Central memory CD8-positive, alpha-beta T cell (primary cell): ENCODE results near the gene LIX1.
"Not testable (repeated sequence)": the region's sequence is repeated elsewhere in the genome, so short reads cannot be mapped to it uniquely, and the experiment has no call there.

Source experiments
- ATAC-seq: fragments of 150-1000 bp; cut with Tn5 transposase; replicated peaks from 2 replicates; pipeline ENCODE4 v1.10.0; 2022; ENCODE audit warnings: mild to moderate bottlenecking, moderate FRiP score, moderate number of reproducible peaks; ENCODE audit not compliant: poor library complexity, severe bottlenecking; ENCODE audit errors: extremely low read depth
- DNase-seq, 2 donors: peaks; one replicate each; pipeline ENCODE4 v3.0.0; 2021; ENCODE audit warnings: low spot score in 2 of 2
- H3K27ac Mint-ChIP-seq: one replicate; pipeline ENCODE4 v1.8.0; 2022; ENCODE audit warnings: low read depth, mild to moderate bottlenecking, moderate library complexity, mixed read lengths
- H3K27me3 Mint-ChIP-seq: one replicate; pipeline ENCODE4 v1.8.0; 2022; ENCODE audit warnings: mixed read lengths
- H3K36me3 Mint-ChIP-seq: one replicate; pipeline ENCODE4 v1.8.0; 2022; ENCODE audit warnings: mild to moderate bottlenecking, moderate library complexity, mixed read lengths; ENCODE audit not compliant: insufficient read depth
- H3K4me1 Mint-ChIP-seq: one replicate; pipeline ENCODE4 v1.8.0; 2022; ENCODE audit warnings: mixed read lengths
- H3K4me3 Mint-ChIP-seq: one replicate; pipeline ENCODE4 v1.8.0; 2022; ENCODE audit warnings: mild to moderate bottlenecking, moderate library complexity, mixed read lengths
- H3K9me3 Mint-ChIP-seq: one replicate; pipeline ENCODE4 v1.8.0; 2022; ENCODE audit warnings: mixed read lengths

The LIX1 gene

DNA sequence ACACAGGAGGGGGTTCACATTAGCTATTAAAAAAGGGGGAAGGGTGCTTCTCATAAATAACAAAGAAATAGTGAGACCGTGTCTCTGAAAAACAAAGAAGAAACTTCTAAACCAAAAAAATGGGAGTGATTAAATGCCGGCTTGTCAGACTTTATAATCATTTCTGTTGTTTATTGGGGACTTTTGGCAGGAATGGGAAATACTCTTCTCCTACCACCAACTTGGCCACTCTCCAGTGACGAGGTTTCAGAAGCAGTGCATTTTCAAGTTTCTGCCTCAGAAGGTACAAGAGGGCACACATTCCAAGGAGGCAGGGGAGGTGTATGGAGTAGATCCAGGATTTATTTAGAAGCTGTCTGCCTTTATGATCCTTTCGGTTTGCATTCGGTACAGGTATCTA is 46.2 kb downstream of the LIX1 start:
- H3K27ac Mint-ChIP-seq = no peak overlapping the region
- no peak overlapping the region for H3K4me3 Mint-ChIP-seq
- no peaks in the 10 kb centered on the region for H3K36me3 Mint-ChIP-seq
- ATAC-seq (no peak), DNase-seq (no peak)
- peaks cover 8% of the 10 kb centered on the region for H3K27me3 Mint-ChIP-seq
- H3K4me1 Mint-ChIP-seq = peaks cover 11% of the 10 kb centered on the region
- no peaks in the 10 kb centered on the region for H3K9me3 Mint-ChIP-seq

- Mint-ChIP-seq H3K27ac (no peak overlapping the region), H3K9me3 (no peaks in the 10 kb centered on the region), H3K27me3 (peaks cover 8% of the 10 kb centered on the region), H3K36me3 (no peaks in the 10 kb centered on the region), H3K4me3 (no peak overlapping the region), H3K4me1 (peaks cover 11% of the 10 kb centered on the region)
- ATAC-seq (no peak), DNase-seq (no peak)
Measured at GRCh38 chr5:97095318-97095732, 47.1 kb downstream of the LIX1 start.

- no peak for DNase-seq
- Mint-ChIP-seq H3K9me3 (no peaks in the 10 kb centered on the region), H3K27ac (no peak overlapping the region), H3K27me3 (peaks cover 8% of the 10 kb centered on the region), H3K36me3 (no peaks in the 10 kb centered on the region), H3K4me3 (no peak overlapping the region), H3K4me1 (peaks cover 11% of the 10 kb centered on the region)
- no peak for ATAC-seq
Measured at GRCh38 chr5:97094579-97095317, 47.7 kb downstream of the LIX1 start.

GRCh38 chr5:97093193-97093592 is 49.2 kb downstream of the LIX1 start:
- H3K9me3 Mint-ChIP-seq = no peaks in the 10 kb centered on the region
- DNase-seq (no peak), ATAC-seq (no peak)
- no peaks in the 10 kb centered on the region for H3K27me3 Mint-ChIP-seq
- no peak overlapping the region for H3K27ac Mint-ChIP-seq
- H3K4me3 Mint-ChIP-seq = no peak overlapping the region
- H3K4me1 Mint-ChIP-seq = peaks cover 11% of the 10 kb centered on the region
- H3K36me3 Mint-ChIP-seq = no peaks in the 10 kb centered on the region

- Mint-ChIP-seq H3K27ac (no peak overlapping the region), H3K27me3 (no peaks in the 10 kb centered on the region), H3K9me3 (no peaks in the 10 kb centered on the region), H3K4me1 (peaks cover 11% of the 10 kb centered on the region), H3K4me3 (no peak overlapping the region), H3K36me3 (no peaks in the 10 kb centered on the region)
- ATAC-seq (no peak), DNase-seq (no peak)
Measured at GRCh38 chr5:97090944-97091343, 51.5 kb downstream of the LIX1 start.

- Mint-ChIP-seq H3K27ac (no peak overlapping the region), H3K4me1 (no peaks in the 10 kb centered on the region), H3K4me3 (no peak overlapping the region), H3K9me3 (no peaks in the 10 kb centered on the region), H3K36me3 (no peaks in the 10 kb centered on the region), H3K27me3 (no peaks in the 10 kb centered on the region)
- DNase-seq = no peak
- ATAC-seq = no peak
Measured at GRCh38 chr5:97089149-97089801, 53.1 kb downstream of the LIX1 start.

GRCh38 chr5:97088774-97089148 is 53.6 kb downstream of the LIX1 start:
- H3K27me3 Mint-ChIP-seq = no peaks in the 10 kb centered on the region
- no peak overlapping the region for H3K27ac Mint-ChIP-seq
- ATAC-seq (no peak), DNase-seq (no peak)
- no peak overlapping the region for H3K4me3 Mint-ChIP-seq
- no peaks in the 10 kb centered on the region for H3K4me1 Mint-ChIP-seq
- no peaks in the 10 kb centered on the region for H3K9me3 Mint-ChIP-seq
- H3K36me3 Mint-ChIP-seq = no peaks in the 10 kb centered on the region

DNA sequence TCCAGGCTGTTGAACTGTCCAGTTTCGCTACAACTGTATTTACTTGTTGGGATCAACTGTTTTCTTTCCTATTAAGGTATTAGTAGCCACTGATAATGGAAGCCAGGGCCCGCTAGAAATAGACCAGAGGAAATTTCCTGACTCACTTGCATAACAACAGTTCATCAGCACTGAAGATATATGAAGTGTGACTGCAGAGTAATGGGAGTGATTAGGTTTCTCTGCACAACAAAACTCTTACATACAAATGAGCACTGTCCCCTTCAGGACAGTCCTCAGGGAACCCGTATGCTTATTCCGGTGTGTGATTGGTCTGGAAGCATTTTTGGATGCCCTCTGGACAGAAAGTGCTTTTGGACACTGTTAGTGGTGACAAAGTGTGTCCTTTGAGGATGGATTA is 55.3 kb downstream of the LIX1 start:
- no peak overlapping the region for H3K27ac Mint-ChIP-seq

DNA sequence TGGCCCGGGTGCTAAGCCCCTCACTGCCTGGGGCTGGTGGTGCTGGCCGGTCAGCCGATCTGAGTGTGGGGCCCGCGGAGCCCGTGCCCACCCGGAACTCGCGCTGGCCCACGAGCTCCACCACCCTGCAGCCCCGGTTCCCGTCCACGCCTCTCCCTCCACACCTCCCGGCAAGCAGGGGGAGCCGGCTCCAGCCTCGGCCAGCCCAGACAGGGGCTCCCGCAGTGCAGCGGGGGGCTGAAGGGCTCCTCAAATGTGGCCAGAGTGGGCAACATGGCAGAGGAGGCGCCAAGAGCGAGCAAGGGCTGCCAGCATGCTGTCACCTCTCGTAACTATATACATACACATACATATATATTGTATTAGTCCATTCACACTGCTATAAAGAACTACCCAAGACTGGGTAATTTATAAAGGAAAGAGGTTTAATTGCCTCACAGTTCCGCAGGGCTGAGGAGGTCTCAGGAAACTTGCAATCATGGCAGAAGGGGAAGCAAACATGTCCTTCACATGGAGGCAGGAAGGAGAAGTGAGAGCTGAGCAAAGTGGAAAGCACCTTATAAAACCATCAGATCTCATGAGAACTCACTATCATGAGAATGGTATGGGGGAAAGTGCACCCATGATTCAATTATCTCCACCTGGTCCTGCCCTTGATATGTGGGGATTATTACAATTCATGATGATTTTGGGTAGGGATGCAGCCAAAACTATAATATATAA is 56.8 kb downstream of the LIX1 start:
- DNase-seq (no peak), ATAC-seq (no peak)
- H3K27ac Mint-ChIP-seq = no peak overlapping the region
- H3K36me3 Mint-ChIP-seq = no peaks in the 10 kb centered on the region
- H3K4me1 Mint-ChIP-seq = peaks cover 7% of the 10 kb centered on the region
- H3K9me3 Mint-ChIP-seq = no peaks in the 10 kb centered on the region
- H3K27me3 Mint-ChIP-seq = no peaks in the 10 kb centered on the region
- no peak overlapping the region for H3K4me3 Mint-ChIP-seq

More for the DNA sequence above, 55.3 kb downstream of the LIX1 start:
- Mint-ChIP-seq H3K9me3 (no peaks in the 10 kb centered on the region), H3K4me1 (peaks cover 3% of the 10 kb centered on the region), H3K27me3 (no peaks in the 10 kb centered on the region), H3K36me3 (no peaks in the 10 kb centered on the region), H3K4me3 (no peak overlapping the region)
- ATAC-seq = no peak
- DNase-seq = no peak

DNA sequence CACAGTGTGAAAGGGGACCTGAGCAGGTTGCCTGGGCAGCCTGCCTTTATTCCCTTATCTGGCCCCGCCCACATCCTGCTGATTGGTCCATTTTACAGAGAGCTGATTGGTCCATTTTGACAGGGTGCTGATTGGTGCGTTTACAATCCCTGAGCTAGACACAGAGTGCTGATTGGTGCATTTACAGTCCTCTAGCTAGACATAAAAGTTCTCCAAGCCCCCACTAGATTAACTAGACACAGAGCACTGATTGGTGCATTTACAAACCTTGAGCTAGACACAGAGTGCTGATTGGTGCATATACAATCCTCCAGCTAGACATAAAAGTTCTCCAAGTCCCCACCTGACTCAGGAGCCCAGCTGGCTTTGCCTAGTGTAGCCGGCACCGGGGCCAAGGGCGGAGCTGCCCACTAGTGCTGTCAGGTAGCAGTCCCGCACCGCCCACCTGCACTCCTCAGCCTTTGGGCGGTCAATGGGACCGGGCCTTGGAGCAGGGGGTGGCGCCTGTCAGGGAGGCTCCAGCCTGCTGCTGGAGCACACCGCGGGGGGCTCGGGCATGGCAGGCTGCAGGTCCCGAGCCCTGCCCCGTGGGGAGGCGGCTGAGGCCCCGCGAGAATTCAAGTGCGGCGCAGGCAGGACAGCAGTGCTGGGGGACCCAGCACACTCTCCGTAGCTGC is 57.5 kb downstream of the LIX1 start:
- not testable (repeated sequence) for H3K4me1 Mint-ChIP-seq, H3K4me3 Mint-ChIP-seq, H3K27ac Mint-ChIP-seq, H3K36me3 Mint-ChIP-seq, H3K9me3 Mint-ChIP-seq, H3K27me3 Mint-ChIP-seq, DNase-seq, ATAC-seq

DNA sequence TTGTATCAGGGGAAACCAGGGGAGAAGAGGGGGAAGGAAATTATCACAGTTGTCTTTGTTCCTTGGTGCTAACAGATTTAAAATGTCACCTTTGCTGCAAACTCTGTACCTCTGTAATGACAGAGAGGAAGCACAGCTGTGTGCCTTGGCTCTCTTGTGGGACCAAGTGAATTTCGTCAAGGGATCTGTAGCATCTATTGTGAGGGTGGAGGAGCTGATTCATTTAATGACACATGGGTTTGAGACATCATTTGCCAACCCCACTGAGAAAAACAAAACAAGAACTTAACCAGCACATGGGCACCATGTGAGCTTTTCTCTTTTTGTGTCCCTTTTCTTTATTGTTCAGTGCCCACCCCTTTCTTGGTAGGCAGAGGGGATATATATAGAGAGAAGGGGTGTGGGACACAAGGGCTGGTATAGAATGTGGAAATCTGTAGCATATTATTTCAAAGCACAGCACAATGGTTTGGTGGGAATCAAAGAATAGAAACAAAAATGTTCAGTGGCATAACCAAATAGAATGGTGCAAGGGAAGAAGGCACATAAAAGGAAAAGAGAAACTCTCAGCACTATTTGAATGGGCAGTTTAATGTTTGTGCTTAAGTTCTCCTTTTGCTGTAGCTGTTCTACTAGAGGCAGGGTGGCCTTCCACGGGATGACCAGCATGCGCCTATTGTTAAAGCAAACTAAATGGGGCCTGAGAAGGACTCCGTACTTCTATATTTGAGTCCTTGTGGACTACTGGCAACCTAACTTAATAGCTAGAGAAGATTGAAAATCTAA is 63.3 kb downstream of the LIX1 start:
- DNase-seq = no peak
- Mint-ChIP-seq H3K36me3 (no peaks in the 10 kb centered on the region), H3K4me1 (peaks cover 7% of the 10 kb centered on the region), H3K9me3 (no peaks in the 10 kb centered on the region), H3K27me3 (no peaks in the 10 kb centered on the region), H3K27ac (no peak overlapping the region), H3K4me3 (no peak overlapping the region)
- no peak for ATAC-seq

GRCh38 chr5:97077246-97077645 is 65.2 kb downstream of the LIX1 start:
- ATAC-seq (no peak), DNase-seq (no peak)
- Mint-ChIP-seq H3K4me1 (peaks cover 5% of the 10 kb centered on the region), H3K27ac (no peak overlapping the region), H3K36me3 (no peaks in the 10 kb centered on the region), H3K9me3 (no peaks in the 10 kb centered on the region), H3K27me3 (no peaks in the 10 kb centered on the region), H3K4me3 (no peak overlapping the region)
